GM21576 (cell line): Measurements from ENCODE around the gene VSTM2L.
A peak's percentile ranks its signal among the peaks of the same experiment; 100 is the strongest.

Experiments used
- ATAC-seq: cut with Tn5 transposase; IDR thresholded peaks from one replicate; pipeline ENCODE4 v1.9.1; 2021; ENCODE audit warnings: mild to moderate bottlenecking, moderate library complexity; ENCODE audit not compliant: unreplicated experiment

The VSTM2L gene

DNA sequence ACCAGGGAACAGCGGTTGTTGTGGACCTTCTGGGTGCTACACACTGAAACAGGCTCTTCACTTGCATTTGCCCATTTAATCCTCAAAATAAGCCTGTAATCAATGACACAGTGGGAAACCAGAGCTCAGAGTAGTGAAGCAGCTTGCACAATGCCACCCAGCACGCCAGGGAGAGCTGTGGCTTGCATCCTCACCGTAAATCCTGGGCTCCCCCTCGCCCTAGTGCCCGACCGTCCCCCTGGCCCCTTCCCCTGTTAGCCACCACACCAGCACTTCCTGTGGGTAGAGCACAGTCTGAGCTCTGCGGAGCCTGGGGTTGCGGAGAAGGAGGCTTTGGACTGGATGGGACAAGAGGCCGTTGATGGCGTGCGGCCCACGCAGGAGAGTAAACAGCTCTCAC lies 14.5 kb downstream of the VSTM2L start:
- no peak for ATAC-seq

DNA sequence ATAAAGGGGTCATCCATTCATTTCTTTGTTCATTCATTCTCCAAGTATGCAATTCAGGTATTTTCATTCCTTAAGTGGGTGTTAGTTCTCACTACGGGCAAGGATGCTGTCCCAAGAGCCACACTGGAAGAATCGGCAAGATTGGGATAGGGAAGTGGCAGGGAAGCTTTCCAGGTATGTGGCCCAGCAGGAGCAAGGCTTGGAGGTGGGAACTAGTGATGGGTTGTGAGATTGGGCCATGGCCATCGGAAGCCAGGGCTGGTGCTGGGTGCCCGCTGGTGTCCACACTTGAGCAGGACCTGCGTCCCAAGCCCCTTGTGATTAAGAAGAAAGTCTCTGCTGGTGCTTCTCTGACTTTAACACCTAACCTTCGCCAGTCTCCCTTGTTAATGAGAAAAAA lies 15.1 kb downstream of the VSTM2L start:
- no peak for ATAC-seq

DNA sequence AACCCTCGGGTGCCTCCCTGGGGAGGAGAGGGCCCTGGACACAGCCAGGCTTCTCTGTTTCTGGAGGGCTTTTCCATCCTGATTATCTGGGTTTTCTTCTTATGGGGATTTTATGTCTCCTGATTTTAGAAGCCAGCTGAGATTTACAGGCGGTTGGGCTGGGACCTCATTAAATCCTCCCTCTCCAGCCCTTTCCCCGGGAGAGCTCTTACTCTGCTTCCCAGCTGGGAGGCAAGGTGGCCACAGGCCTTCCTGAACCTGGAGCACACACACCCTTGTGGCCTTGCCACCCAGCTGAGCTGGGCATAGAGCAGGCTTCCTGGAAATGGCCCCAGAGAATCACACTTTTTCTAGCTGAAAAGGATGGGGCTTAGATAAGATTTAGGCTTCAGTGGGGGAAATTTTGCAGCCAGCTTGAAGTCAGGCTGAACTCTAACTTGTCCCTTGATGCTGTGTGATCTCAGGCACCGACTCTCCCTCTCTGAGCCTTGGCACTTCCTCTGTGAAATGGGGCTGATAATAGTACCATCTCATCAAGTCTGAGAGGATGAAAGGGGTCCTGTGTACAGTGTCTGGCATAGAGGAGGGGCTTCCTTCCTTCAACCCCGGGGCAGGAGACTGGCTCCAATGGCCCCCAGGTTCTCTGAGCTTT lies 16.6 kb downstream of the VSTM2L start:
- ATAC-seq = no peak

DNA sequence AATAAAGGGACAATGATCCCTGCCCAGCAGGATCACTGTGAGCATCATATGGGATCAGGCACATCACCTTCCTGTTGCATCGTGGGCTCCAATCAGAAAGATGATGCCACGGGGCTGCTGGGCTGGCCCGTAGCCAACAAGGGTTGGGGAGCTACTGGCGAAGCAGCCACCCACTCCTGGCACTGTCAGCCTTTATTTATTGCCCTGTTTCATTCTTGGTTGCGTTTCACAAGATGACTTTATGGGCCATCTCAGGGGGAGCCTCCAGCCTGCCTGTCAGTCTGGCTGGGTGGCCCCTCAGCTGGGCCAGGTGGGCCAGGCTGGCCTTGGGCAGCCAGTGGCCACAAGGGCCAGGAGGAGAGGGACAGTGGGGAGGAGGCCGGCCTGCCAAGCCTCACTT lies 17.3 kb downstream of the VSTM2L start:
- no peak for ATAC-seq

DNA sequence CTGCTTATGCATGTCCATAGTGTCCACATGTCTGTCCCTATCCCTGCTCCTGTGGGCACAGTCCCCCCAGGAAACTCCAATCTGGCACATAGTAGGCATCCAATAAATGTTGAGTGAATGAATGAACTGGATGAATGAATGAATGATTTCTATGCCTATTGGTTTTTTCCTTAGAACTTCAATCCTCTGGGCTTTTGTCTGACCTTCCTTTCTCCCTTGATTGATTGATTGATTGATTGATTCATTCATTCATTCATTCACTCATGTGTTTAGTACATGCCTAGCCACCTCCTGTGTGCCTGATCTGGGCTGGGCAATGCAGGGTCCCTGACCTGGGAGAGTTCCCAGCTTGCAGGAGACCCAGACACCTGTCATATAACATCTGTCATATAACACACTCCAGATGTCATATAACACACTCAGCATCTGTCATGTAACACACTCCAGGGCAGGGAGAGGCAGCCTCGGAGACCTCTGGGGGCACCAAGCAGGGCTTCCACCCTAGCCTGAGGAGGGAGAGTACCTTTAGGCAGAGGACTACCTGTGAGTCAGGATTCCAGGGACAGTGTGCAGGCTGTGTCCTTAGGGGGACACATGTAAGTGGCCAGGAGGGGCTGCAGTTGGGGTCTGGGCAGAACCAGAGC lies 17.9 kb downstream of the VSTM2L start:
- ATAC-seq = no peak

DNA sequence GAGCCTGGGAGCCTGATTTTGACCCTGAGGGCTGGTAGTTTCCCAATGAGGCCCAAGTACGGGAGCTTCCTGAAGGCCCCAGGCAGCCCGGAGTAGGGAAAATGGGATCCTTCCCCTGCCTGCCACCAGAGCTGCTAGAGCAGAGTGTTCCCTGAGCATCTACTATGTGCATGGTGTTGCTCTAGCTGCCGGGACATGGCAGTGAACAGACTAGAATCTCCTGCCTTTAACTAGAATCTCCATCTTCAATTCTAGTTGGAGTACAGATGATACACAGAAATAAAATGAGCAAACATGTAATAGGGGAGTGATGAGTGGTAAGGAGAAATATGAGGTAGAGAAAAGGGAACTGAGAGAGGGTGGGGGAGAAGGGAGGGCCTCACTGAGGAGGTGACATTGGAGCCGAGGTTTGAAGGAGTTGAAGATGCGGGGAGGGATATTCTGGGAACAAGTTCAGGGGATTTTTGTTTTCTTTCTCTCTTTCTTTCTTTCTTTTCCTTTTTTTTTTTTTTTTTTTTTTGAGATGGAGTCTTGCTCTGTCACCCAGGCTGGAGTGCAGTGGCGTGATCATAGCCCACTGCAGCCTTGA lies 18.5 kb downstream of the VSTM2L start:
- peak; percentile 61 for ATAC-seq

DNA sequence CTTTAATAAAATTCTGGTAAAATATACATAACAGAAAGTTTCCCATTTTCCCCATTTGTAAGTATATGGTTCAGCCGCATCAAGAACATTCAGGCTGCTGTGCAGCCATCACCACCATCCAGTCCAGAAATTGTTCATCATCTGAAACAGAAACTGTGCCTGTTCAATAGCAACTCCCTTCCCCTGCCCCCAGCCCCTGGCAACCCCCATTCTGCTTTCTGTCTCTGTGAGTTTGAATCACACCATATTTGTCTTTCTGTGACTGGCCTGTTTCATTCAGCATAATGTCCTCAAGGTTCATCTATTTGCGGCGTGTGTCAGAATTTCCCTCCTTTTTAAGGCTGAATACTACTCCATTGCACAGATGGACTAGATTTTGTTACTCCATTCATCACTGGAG lies 19.1 kb downstream of the VSTM2L start:
- peak; percentile 52 for ATAC-seq

DNA sequence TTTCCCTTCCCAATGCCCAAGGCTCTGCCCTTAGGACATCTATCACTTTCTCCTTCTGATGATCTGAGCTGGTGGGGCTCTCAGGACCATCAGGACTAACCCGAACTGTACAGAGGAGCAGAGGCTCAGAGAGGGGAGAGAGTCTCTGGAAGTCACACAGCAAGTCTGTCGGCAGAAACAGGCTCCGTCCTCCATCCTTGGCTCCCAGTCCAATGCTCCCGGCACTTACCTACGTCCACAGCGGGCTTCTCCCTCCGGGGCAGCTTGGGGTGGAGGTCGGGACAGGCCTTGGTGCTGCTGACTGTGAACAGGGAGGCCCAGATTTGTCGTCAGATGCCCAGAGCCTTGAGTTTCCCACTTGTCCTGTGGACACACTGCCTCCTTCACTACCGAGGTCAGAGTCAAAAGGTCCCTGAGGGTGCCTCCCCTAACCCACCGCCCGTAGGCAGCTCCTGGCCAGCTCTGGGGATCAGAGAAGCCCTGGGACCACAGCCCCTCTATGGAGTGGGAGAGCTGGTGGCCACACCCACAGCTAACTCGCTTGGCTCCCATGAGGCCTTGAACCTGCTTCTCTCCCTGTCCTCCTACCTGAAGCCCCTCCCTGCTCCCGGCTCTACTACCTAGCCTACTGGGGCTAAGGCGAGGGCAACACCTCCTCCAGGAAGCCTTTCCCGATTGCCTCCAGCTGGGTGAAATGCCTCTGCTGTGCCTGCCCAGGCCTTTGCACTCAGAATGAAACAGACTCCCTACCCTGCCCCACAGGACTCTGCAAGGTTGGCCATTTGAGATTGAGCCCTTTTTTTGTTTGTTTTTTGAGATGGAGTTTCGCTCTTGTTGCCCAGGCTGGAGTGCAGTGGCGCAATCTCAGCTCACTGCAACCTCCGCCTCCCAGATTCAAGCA lies 22.6 kb downstream of the VSTM2L start:
- no peak for ATAC-seq

DNA sequence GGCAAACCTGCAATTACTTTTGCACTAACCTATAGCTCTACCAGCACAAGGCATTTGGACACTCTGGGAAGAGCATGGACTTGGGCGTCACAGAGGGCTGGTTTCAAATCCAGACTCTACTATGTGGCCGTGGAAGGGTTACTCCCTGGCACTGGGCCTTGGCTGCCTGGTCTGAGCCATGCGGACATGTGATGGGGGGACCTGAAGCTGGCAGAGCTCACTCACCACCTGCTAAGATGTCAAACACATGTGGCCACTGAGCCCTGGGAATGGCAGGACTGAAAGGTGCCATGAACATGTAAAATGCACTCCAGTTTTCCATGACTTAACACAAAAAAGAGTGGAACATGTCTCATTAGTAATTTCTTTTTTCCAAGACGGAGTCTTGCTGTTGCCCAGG lies 23.7 kb downstream of the VSTM2L start:
- ATAC-seq = no peak

DNA sequence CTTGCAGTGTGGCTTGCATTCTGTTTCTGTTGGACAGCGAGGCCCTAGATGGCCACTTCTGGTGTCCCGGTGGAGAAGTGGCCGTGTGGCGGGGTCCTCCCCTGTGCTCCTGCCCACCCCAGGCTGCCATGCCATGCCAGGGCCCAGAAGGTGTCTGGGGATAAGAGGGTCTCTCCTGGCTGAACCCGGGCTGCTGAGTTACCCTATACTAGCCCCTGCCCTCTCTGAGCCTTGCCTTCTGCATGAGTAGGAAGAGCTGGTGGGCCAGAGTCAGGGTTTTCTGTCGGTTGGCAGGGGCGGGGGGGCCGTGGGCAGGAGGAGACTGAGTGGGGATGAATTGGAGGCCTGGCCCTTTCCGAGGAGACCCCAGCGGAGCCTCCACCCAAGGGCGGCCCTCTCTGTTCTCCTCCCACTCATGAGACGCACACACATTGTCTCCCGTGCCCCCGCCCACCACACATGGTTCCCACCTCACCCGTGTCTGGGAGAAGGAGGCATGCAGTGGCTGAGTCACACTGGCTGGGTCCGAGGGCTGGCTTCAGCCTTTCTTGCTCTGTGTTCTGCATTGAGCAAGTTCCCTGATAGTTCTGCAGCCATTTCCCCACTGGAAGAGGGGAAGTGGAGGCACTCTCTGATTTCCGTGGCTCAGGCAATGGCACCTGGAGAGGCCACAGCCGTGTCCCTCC lies 24.6 kb downstream of the VSTM2L start:
- ATAC-seq = no peak

DNA sequence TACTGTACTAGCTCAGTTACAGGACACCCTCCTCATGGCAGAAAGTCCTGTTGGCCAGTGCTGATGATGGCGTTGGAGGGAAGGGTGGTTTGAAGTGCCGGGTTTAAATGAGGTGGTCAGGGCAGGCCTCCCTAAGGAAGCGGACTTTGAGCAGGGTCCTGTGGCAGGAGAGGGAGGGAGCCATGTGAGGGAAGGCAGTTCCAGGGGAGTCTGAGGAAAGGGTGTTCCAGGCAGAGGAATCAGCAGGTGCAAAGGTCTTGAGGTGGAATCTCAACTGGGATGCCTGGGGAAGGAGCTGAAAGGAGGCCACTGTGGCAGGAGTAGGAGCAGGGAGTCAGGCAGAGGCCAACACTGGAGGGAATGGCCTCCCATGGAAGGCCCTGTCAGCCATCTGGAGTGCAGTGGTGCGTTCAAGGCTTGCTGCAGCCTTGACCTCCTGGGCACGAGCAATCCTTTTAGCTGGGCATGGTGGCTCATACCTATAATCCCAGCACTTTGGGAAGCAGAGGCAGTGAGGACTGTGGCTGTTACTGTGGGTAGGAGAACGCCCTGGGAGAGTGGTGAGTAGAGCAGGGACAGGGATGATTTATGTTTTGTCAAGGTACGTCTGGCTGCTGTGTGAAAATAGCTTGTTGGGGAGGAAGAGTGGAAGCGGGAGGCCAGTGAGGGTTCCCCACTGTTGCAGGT lies 26.2 kb downstream of the VSTM2L start:
- no peak for ATAC-seq

DNA sequence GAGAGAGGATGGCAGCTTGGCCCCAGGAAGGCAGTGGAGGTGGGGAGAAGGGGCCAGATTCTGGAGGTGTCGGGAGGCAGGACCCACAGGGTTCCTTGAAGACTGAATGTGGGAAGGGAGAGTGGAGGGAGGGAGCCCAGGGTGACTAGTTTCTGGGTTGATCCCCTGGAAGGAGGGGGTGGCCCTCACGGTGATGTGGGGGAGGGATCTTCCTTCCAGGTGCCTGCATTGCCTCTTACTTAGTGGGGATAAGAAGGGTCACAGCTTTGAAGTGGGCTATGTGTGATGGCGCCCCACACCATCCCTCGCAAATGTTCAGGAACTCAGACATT lies 26.7 kb downstream of the VSTM2L start:
- ATAC-seq = no peak

DNA sequence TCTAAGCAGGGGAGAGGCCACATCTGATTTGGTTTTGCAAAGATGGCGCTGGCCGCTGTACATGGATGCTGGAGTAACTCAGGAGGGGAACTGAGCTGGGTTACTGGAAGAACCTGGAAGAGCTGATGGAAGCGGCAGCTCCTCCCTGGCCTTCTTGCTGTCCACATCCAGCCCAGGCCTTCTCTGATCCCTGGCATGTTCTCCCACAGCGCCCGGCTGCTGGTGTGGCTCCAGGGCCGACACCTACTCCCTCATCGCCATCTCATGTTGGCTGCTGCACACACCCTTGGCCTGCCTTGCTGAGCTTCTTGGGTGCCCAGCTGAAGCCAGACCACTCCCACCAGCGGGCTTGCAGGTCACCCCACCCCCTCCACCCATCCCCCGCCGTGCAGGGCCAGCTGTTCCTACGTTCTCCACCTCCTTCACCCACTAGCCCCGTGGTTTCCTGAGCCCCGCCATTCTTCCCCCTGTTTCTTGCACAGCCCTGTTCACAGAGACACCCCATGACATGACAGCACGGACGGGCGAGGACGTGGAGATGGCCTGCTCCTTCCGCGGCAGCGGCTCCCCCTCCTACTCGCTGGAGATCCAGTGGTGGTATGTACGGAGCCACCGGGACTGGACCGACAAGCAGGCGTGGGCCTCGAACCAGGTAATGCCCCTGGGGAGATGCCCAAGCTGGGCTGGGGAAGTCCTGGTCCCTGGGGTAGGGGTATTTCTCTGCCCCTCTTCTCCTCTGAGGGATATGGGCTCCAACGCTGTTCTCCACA lies 28.4 kb downstream of the VSTM2L start:
- no peak for ATAC-seq

DNA sequence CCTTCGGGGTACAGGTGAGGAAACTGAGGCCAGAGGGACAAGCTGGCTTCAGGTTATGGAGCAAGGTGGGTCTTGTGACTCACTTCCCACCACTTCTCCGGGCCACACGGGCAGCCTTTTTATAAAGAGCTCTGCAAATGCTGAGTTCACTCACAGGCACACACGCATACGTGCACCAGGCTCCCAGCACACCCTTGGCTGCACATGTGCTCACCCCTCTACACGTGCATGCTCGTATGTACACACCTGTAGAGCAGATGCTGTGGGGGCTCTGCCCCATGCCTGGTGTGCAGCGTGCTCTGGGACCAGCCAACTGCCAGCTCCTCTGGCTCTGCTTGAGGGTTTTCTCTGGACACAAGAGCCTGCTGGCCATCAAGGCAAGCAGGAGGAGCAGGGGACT lies 29.1 kb downstream of the VSTM2L start:
- ATAC-seq = no peak

DNA sequence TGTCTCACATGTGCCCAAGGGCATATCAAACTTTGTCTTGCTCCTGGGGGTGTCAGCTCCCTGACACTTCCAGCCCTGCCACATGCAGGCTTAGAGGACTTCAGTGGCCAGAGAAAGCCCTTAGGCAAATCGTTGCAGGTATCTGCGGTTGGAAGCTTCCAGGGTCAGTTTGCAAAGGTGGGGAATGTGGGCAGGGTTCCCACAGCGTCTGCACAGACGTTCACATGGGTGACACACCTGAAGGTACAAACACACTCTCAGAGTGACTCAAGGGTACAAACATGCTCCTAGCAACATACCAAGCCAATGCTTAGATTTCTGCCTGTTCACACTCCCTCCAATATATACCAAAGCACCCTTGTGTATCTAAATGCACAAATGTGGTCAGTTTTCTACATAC lies 30.0 kb downstream of the VSTM2L start:
- ATAC-seq = no peak

DNA sequence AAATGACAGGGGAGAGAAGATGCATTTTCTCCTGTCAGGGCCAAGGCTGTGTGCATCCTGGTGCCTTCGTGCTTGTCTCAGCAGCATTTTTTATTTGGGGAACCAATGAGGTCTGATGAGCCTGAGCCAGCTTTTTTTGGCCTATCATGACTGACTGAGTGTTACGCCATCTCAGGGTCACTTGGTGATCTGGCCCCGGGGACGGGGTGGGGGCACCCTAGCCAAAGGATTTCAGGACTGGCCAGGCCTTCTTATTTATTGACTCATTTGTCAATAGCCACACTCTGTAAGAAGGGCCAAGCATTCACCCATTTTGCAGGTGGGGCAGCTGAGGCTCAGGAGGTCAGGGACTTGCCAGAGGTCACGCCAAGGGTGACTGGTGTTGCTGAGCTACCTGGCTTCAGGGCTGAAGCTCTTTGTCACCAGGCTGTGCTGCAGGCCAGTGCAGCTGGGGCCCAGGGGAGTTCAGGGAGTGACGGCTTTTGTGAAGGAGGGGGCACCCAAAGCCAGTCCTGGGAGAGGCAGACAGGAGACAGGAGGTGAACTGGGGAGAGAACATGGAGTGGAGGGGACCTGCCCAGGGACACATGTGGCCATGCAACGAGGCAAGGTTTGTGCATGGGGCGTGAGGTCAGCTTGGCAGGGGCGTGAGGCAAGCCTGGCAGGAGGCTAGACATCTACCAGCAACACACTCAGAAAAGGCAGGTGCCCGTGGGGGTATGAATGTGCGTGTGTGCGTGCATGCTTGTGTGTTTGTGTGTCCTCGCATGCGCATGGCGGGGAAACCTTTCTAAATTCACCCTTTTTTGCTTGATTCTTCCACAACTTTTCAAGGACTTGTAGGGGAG lies 31.1 kb downstream of the VSTM2L start:
- no peak for ATAC-seq

DNA sequence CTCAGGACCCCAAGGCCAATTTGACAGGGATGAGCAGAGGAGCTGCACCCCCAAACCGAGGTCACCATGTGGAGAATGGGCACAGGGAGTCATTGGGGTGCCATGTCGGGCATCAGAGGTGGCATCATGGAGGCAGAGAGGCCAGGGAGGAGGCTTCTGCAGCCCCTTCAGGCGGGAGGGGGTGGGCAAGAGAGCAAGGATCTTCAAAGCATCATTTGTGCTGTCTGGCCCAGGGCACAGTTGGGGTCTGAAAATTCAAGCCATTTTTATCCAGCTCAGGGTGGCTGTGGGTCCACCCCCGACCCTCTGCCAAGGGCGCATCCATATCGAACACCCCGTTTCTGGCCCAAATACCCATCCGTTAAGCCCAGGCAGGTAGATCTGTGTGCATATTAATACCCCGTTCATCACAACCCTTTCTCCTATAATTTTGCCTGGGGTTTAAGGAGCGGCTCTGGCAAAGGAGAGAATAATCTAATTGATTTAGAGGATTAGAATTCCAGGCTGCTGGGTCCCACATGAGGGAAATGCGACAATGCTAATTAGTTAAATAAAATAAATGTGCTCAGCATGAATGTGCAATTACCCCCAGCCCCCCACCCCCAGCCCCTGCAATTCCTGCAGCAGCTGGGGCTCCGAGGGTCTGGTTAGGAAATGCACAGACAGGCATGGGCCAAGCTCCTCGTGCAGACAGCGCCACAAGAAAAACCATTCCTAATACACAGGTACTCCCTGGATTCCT lies 31.9 kb downstream of the VSTM2L start:
- no peak for ATAC-seq

DNA sequence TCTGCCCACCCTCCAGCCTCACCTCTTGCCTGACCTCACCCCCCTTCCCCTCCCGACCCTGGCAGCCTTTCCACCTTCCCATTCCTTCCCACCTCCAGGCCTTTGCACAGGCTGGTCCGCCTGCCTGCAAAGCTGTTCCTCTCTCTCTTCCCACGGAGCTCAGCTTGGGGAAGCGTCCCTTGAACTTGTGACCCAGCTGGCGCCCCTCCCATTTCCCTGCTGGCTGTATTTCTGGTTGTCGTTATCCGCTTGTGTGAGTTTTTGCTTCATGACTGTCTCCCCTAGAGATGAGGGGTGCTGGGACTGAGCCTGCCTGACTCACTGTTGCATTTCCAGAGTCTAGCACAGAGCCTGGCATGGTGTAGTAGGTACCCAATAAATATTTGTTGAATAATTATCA lies 32.5 kb downstream of the VSTM2L start:
- ATAC-seq = no peak
